Measurements from ENCODE around the gene ERVFRD-1.

DNA sequence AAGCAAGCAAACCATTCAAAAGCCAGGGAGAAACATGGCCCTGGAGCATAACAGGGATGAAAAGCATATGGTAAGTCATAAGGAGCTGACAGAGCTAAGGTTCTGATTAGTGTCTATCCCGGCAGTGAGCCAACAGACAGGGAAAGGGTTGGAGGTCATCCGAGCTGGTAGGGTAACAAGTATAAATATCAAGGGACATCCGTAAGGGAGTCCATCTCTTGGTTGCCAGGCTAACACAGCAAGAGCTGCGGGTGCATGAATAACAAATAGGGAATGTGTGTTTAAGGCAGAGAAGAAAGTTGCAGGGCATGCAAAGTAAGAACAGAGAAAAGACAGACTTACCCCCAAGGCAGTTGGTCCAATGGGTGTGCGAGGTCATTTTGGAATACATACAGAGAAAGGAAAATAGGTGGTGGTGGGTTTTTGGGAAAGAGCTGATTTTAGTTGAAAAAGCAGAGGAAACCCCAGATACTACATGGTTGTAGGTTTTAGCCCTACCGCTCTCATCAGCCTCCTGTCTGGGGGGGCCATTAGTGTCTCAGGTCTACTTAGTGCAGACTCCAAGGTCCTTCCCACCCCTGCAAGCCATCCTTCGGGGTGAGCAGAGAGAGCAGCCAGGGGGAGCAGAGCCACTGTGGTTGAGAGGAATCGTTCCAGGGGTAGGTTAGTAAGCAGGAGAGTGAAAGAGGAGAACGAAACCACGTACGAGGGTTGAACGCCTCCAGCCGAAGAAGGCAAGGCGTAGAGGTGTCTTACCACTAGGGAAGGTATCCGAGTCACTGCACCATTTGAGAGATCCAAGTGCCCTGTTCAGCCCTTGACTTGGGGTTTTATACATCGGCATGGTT lies at the start of gene ERVFRD-1:
- no peak for TF ChIP-seq ELF4 (CRISPR knock-in tag; IDR thresholded peaks at IDR 0.05; ENCODE audit: low read depth)
- TF ChIP-seq, protein P1, sequence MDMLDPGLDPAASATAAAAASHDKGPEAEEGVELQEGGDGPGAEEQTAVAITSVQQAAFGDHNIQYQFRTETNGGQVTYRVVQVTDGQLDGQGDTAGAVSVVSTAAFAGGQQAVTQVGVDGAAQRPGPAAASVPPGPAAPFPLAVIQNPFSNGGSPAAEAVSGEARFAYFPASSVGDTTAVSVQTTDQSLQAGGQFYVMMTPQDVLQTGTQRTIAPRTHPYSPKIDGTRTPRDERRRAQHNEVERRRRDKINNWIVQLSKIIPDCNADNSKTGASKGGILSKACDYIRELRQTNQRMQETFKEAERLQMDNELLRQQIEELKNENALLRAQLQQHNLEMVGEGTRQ (CRISPR knock-in tag; IDR thresholded peaks at IDR 0.05) = no peak
- no peak for TF ChIP-seq NR2C2 (CRISPR knock-in tag; IDR thresholded peaks at IDR 0.05)
- no peak for TF ChIP-seq ZNF138 (CRISPR knock-in tag; conservative IDR thresholded peaks at IDR 0.05)
- TF ChIP-seq, protein P2, sequence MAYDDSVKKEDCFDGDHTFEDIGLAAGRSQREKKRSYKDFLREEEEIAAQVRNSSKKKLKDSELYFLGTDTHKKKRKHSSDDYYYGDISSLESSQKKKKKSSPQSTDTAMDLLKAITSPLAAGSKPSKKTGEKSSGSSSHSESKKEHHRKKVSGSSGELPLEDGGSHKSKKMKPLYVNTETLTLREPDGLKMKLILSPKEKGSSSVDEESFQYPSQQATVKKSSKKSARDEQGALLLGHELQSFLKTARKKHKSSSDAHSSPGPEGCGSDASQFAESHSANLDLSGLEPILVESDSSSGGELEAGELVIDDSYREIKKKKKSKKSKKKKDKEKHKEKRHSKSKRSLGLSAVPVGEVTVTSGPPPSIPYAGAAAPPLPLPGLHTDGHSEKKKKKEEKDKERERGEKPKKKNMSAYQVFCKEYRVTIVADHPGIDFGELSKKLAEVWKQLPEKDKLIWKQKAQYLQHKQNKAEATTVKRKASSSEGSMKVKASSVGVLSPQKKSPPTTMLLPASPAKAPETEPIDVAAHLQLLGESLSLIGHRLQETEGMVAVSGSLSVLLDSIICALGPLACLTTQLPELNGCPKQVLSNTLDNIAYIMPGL (CRISPR knock-in tag; IDR thresholded peaks at IDR 0.05) = no peak
- TF ChIP-seq, protein P3, sequence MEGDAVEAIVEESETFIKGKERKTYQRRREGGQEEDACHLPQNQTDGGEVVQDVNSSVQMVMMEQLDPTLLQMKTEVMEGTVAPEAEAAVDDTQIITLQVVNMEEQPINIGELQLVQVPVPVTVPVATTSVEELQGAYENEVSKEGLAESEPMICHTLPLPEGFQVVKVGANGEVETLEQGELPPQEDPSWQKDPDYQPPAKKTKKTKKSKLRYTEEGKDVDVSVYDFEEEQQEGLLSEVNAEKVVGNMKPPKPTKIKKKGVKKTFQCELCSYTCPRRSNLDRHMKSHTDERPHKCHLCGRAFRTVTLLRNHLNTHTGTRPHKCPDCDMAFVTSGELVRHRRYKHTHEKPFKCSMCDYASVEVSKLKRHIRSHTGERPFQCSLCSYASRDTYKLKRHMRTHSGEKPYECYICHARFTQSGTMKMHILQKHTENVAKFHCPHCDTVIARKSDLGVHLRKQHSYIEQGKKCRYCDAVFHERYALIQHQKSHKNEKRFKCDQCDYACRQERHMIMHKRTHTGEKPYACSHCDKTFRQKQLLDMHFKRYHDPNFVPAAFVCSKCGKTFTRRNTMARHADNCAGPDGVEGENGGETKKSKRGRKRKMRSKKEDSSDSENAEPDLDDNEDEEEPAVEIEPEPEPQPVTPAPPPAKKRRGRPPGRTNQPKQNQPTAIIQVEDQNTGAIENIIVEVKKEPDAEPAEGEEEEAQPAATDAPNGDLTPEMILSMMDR (IDR thresholded peaks at IDR 0.05) = no peak
- no peak for TF ChIP-seq SMAD4 (CRISPR knock-in tag; IDR thresholded peaks at IDR 0.05)
- no peak for TF ChIP-seq ZNF263 (CRISPR knock-in tag; IDR thresholded peaks at IDR 0.05; ENCODE audit: low read depth)
- no peak for TF ChIP-seq SOX15 (CRISPR knock-in tag; IDR thresholded peaks at IDR 0.05)
- no peak for TF ChIP-seq ZBTB21 (CRISPR knock-in tag; IDR thresholded peaks at IDR 0.05; ENCODE audit: borderline replicate concordance)

Data from WTC11 (cell line).